Bronchial epithelial cell (primary cell): ENCODE data around the gene UTP20. TPM values are rescaled to one million over a fixed set of nuclear protein-coding genes. Genes with fewer than 3 reads are reported as not detected.
A peak's percentile ranks its signal among the peaks of the same experiment; 100 is the strongest.

Experiments
- DNase-seq: peaks from one replicate; pipeline ENCODE4 v3.0.0-alpha.2; 2010; ENCODE audit warnings: low read depth
- FAIRE-seq: peaks from 2 replicates; lab custom pipeline; 2011; peaks lifted over from hg19 to GRCh38; lab: Jason Lieb, UNC
- H3K27me3 ChIP-seq: 2 replicates; pipeline ENCODE4 v1.5.1; 2011; ENCODE audit warnings: low read length; ENCODE audit not compliant: control insufficient read depth, insufficient read depth
- H3K36me3 ChIP-seq: 2 replicates; pipeline ENCODE4 v1.5.1; 2011; ENCODE audit warnings: low read length; ENCODE audit not compliant: control insufficient read depth, insufficient read depth
- H3K4me3 ChIP-seq: 2 replicates; pipeline ENCODE4 v1.5.1; 2011; ENCODE audit warnings: mild to moderate bottlenecking, low read depth, low read length, control low read depth
- CTCF ChIP-seq: IDR thresholded peaks from 2 replicates; pipeline ENCODE4 v1.5.1; 2011; ENCODE audit warnings: mild to moderate bottlenecking, moderate library complexity, low read length, control low read depth, inconsistent platforms; ENCODE audit not compliant: insufficient read depth, severe bottlenecking
- total RNA-seq: library from RNA; depleted of rRNA; stranded (reverse); fragments of >200 nt; gene quantifications from 2 replicates; pipeline ENCODE4 v1.2.1, GENCODE V29; 2014

The UTP20 gene
- total RNA-seq, 1 donor from 2014 or later: 9.2 TPM

DNA sequence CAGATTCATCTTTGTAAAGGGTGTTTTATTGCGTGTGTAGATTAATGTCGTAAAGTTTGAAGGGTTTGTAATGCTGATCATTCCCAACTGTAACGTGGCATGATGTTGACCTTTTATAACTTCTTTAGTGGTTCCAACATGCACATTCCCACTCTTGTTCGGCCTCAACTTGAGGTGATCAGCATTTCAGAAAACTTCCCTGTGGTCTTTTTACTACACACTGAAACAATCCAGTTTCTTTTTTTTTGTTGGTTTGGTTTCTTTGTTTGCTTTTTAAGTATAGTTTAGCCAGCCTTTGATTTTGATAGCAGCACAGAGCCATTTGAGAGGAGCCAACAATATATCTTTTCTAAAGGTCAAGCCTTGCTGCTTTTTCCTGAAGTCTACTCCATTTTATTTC, 22.8 kb downstream of the UTP20 start:
- DNase-seq (no peak), FAIRE-seq (no peak)
- H3K36me3 ChIP-seq: peaks cover 6% of the 10 kb centered on the region
- no peaks in the 10 kb centered on the region for H3K27me3 ChIP-seq
- no peak overlapping the region for H3K4me3 ChIP-seq
- TF ChIP-seq CTCF: no peak

DNA sequence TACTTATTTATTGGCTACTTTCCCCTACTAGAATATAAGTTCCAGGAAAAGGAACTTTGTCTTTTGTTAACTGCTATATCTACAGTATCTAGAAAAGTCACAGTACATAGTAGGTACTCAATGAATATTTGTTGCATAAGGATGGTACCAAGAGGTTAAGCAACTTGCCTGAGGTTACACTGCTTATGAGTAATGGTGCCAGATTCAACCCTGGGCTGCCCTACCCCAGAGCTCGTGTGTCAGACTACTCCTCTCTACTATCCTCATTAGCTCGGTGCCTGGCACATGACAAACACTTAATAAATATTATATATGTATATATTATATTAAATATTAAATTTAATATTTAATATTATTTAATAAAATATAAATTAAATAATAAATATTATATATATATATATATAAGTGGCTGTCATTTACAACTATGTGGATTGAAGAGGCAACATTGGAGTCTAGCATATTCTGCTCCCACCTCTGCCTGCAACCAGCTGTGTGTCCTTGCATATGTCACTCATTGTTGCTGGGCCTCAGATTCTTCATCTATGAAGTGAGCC, 25.4 kb downstream of the UTP20 start:
- peaks cover 4% of the 10 kb centered on the region for H3K36me3 ChIP-seq
- no peak overlapping the region for H3K4me3 ChIP-seq
- DNase-seq (peak; percentile 35), FAIRE-seq (no peak)
- TF ChIP-seq CTCF: no peak
- H3K27me3 ChIP-seq: no peaks in the 10 kb centered on the region

- TF ChIP-seq CTCF: no peak
- DNase-seq (no peak), FAIRE-seq (no peak)
- no peaks in the 10 kb centered on the region for H3K27me3 ChIP-seq
- H3K4me3 ChIP-seq: no peak overlapping the region
- H3K36me3 ChIP-seq: peaks cover 3% of the 10 kb centered on the region
Measured at GRCh38 chr12:101305794-101306193, 25.9 kb downstream of the UTP20 start.

DNA sequence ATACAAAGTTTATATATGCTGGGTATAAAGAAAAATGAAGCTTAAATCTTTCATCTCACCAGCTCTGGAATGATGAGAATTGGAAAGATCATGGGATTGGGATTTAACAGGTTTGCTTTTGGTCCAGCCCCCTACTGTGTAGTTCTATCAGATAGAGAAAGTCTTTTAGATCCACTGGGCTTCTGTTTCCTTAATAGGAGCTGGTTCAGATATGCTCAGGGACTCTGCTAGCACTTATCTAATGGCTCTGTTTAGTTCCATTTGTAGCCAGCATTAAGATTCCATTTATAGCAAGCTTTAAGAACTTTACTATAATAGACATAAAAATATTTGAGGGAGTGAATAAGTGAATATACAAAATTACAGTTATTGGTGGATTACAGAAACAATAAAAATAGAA, 42.6 kb downstream of the UTP20 start:
- no peaks in the 10 kb centered on the region for H3K27me3 ChIP-seq
- no peak overlapping the region for H3K4me3 ChIP-seq
- no peak for TF ChIP-seq CTCF
- peaks cover 2% of the 10 kb centered on the region for H3K36me3 ChIP-seq
- DNase-seq: no peak
- FAIRE-seq: no peak

DNA sequence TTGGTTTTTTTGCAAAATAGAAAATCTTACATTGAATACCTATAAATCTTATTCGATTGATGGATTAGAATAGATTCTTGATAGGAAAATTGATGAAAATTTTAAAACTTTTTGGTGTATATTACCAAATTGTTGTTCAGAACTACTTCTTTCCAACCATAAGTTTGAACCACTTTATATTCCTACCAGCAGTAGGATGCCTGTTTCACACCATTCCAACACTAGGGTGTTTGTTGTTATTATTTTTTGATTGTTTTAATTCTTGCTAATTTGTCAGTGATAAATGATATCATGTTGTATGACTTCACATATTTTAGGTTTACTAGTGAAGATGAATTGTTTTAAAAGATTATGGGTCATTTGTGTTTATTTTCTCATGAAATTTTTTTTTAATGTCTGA, 43.4 kb downstream of the UTP20 start:
- TF ChIP-seq CTCF: no peak
- H3K27me3 ChIP-seq: no peaks in the 10 kb centered on the region
- DNase-seq (no peak), FAIRE-seq (no peak)
- no peak overlapping the region for H3K4me3 ChIP-seq
- H3K36me3 ChIP-seq: peaks cover 2% of the 10 kb centered on the region

DNA sequence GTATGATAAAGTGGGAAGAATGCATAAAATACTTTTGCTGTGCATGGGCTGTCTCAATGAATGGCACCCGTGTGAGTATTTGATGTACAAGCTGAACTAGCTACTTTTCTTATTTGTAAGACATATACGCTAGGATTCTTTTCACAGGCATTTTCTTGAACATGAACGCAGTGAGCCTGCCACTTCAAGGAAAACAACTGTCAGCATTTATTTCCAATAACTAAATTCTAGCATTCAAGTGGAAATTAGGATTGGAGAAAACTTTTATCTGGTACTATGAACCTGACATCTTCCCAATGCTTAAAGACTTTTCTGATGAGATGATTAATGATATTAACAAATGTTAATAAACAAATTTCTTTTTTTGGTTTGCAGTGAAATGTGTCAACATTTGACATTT, 45.7 kb downstream of the UTP20 start:
- peaks cover 2% of the 10 kb centered on the region for H3K36me3 ChIP-seq
- no peak for FAIRE-seq

More for the DNA sequence above, 45.7 kb downstream of the UTP20 start:
- H3K27me3 ChIP-seq: no peaks in the 10 kb centered on the region
- no peak for DNase-seq
- no peak overlapping the region for H3K4me3 ChIP-seq
- TF ChIP-seq CTCF: no peak
